WERI-Rb-1 (cell line): ENCODE results near the gene HOXC11.

ENCODE experiments used
- DNase-seq: peaks from one replicate; pipeline ENCODE4 v3.0.0-alpha.2; 2020
- H3K27ac ChIP-seq: fragments of 250-450 bp; sonication (Bioruptor Pico); 2 replicates; pipeline ENCODE4 v1.5.1; 2020; ENCODE audit warnings: mild to moderate bottlenecking, moderate library complexity
- H3K27me3 ChIP-seq: fragments of 250-450 bp; sonication (Bioruptor Pico); 2 replicates; pipeline ENCODE4 v1.5.1; 2021; ENCODE audit warnings: mild to moderate bottlenecking, low read depth, moderate library complexity; ENCODE audit not compliant: insufficient read depth, severe bottlenecking
- H3K36me3 ChIP-seq: fragments of 250-450 bp; sonication (Bioruptor Pico); 2 replicates; pipeline ENCODE4 v1.5.1; 2020; ENCODE audit warnings: mild to moderate bottlenecking, moderate library complexity
- H3K4me3 ChIP-seq: 2 replicates; pipeline ENCODE4 v1.5.1; 2011; ENCODE audit warnings: low read depth, mild to moderate bottlenecking, control low read depth, low read length
- H3K9me3 ChIP-seq: fragments of 250-450 bp; sonication (Bioruptor Pico); 2 replicates; pipeline ENCODE4 v1.5.1; 2021; ENCODE audit warnings: mild to moderate bottlenecking, moderate library complexity; ENCODE audit not compliant: severe bottlenecking
- TF ChIP-seq, protein P1 (sequence below): IDR thresholded peaks from 2 replicates; pipeline ENCODE4 v1.5.1; 2011; ENCODE audit warnings: low read depth, mild to moderate bottlenecking, control low read depth, inconsistent platforms, low read length

The HOXC11 gene

DNA sequence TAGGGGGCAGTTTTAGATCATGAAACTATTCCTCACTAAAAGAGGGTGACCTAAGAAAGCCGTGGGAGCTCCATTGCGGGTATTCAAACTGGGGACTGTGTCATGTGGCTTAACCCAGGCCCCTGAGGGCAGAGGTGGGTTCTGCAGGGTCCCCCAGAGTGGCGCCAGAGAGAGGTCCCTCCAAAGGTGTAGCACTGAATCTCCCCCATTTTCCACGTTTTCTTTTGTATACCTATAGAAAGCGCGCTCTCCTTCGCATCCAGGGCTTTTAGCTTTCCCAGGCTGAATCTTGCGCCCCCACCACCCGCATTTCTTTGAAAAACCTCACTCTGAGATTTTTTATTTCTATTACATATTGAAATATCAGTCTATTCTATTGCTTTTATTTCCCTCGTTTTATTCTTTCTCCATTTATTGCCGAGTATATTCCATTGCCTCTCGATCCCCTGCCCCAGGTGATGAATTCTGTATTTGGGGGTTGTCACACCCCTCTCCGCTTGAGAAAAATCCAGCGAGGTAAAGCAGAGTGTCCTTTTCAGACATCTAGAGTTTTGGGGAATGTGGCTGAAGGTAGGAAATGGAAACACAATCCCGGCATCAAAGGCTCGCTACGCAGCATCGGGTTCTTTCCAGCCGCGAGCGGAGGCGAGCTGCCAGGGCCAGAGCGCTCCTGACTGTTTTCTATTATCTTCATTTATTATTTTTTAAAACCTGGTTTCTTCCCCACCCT lies 35.2 kb upstream of the HOXC11 start:
- Histone ChIP-seq H3K27me3 (peaks cover 78% of the 10 kb centered on the region), H3K9me3 (no peaks in the 10 kb centered on the region)

DNA sequence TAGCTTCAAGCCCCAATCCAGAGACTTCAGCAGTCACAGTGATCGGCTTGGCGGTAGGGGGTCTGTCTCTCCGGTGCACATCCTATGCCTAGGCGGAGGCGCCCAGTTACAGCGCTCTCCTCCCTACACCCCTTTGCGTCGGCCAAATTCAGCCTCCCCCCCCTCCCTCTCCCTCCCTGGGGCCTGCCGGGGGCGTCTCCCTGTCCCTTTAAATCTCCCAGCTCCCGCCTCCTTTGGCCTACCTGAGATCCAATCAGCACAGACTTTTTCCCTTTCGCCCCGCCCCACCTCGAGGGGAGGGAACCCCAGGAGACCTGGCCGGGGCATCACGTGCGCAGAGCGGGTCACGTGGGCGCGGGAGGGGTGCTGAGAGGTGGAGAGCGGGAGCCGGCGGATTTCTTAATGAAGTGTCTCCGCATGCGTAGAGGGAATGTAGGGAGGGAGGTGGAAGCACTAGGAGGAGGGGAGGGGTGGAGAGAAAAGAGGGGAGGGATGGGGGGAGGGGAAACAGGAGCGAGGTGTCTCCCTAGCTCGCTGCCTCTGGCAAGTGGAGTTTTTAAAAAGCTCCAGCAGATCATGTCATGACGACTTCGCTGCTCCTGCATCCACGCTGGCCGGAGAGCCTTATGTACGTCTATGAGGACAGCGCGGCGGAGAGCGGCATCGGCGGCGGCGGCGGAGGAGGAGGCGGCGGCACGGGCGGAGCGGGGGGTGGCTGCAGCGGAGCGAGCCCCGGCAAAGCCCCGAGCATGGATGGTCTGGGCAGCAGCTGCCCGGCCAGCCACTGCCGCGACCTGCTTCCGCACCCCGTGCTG lies 34.4 kb upstream of the HOXC11 start, which contains the start of gene HOXC13:
Gene HOXC13, plus strand, starts transcription at position 506 of the 815 bp plus-strand sequence. Its CDS starts 76 bp downstream, at position 582.
- Histone ChIP-seq H3K27ac (no peak within 1 kb of the TSS), H3K9me3 (no peaks in the 10 kb centered on the region), H3K4me3 (peak within 1 kb of the TSS; percentile 43), H3K27me3 (peaks cover 76% of the 10 kb centered on the region), H3K36me3 (no peaks in the 10 kb centered on the region)
- peak; percentile 99 for DNase-seq
- TF ChIP-seq, protein P1, sequence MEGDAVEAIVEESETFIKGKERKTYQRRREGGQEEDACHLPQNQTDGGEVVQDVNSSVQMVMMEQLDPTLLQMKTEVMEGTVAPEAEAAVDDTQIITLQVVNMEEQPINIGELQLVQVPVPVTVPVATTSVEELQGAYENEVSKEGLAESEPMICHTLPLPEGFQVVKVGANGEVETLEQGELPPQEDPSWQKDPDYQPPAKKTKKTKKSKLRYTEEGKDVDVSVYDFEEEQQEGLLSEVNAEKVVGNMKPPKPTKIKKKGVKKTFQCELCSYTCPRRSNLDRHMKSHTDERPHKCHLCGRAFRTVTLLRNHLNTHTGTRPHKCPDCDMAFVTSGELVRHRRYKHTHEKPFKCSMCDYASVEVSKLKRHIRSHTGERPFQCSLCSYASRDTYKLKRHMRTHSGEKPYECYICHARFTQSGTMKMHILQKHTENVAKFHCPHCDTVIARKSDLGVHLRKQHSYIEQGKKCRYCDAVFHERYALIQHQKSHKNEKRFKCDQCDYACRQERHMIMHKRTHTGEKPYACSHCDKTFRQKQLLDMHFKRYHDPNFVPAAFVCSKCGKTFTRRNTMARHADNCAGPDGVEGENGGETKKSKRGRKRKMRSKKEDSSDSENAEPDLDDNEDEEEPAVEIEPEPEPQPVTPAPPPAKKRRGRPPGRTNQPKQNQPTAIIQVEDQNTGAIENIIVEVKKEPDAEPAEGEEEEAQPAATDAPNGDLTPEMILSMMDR: no peak

More for the DNA sequence above, 35.2 kb upstream of the HOXC11 start:
- H3K4me3 ChIP-seq: peak overlapping the region; percentile 43
- DNase-seq: no peak
- no peaks in the 10 kb centered on the region for H3K36me3 ChIP-seq
- H3K27ac ChIP-seq: no peak overlapping the region
- TF ChIP-seq, protein P1: no peak

DNA sequence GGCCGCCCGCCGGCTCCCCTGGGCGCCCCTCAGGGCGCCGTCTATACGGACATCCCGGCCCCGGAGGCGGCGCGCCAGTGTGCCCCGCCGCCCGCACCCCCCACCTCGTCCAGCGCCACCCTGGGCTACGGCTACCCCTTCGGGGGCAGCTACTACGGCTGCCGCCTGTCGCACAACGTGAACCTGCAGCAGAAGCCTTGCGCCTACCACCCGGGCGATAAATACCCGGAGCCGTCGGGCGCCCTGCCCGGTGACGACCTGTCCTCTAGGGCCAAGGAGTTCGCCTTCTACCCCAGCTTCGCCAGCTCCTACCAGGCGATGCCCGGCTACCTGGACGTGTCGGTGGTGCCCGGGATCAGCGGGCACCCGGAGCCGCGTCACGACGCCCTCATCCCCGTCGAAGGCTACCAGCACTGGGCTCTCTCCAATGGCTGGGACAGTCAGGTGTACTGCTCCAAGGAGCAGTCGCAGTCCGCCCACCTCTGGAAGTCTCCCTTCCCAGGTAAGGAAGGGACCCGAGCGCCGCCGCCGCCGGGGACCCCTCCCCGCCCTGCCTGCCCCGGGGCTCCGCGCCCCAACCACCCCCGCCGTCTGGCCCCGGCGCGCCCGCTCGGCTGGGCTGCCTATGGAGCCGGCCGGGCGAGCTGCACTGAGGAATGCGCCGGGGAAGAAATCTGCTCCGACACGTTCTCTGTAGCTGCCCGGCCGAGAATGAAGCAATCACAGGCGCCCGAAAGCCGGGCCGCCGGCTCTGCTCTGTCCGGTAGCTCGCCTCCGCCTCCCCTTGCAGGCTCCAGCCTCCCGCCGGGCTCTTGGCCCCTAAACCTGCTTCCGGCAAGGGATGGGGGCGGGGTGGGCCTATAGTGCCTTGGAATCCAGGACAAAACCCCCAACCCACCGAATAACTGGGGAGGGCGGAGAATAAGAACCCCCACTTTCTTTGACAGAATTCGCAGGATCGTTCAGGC lies 33.5 kb upstream of the HOXC11 start:
- Histone ChIP-seq H3K36me3 (no peaks in the 10 kb centered on the region), H3K4me3 (peak overlapping the region; percentile 43), H3K27ac (no peak overlapping the region), H3K9me3 (no peaks in the 10 kb centered on the region), H3K27me3 (peaks cover 76% of the 10 kb centered on the region)
- no peak for DNase-seq
- TF ChIP-seq, protein P1: no peak

DNA sequence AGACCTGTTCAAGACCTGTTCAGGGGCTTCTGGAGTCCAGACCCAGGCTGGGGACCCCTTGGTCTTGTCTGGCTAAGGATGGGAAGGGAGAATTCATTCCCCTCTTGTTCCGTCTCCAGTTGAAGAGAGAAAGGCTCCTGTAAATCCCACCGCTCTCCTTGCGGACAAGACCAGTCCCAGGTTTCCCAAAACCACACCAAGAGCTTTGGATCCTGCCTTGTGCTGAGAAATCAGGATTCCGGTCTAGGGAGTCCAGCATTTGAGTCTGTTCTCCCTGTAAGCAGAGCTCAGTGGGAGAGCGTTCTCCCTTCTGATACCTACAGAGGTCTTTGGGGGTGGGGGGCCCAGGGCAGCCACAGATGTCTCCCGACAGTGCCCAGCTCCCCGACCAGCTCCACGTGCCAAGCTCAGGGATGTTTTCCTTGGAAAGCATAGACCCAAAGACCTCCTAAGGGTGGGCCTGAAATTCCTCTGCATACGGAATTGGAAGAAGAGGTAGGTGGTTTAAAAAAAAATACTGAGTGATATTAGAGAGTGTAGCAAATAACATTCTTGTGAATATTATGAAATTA lies 32.4 kb upstream of the HOXC11 start:
- Histone ChIP-seq H3K4me3 (no peak overlapping the region), H3K9me3 (no peaks in the 10 kb centered on the region), H3K27me3 (peaks cover 67% of the 10 kb centered on the region), H3K27ac (no peak overlapping the region), H3K36me3 (no peaks in the 10 kb centered on the region)
- DNase-seq: no peak
- TF ChIP-seq, protein P1: no peak

DNA sequence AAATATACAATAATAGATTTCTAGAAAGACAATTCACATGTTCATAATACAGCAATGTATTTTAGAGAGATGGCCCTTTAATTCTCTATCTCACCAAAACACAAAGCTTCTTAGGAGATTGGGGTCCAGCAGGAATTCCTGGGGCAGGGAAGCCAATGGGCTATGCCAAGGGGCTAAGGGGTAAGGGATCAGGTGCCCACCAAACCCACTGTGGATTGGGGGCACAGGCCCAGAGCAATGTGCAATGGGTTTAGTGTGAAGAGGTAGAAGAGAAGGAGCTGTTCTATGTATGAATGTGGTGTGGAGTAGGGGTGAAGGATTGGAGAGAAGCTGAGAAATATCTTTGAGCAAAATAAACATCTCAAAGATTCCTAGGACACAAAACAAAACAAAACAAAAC lies 31.7 kb upstream of the HOXC11 start:
- Histone ChIP-seq H3K36me3 (no peaks in the 10 kb centered on the region), H3K27ac (no peak overlapping the region), H3K27me3 (peaks cover 61% of the 10 kb centered on the region), H3K9me3 (no peaks in the 10 kb centered on the region), H3K4me3 (no peak overlapping the region)
- TF ChIP-seq, protein P1: no peak
- DNase-seq: no peak
